Vagina (tissue), 2 donors: ENCODE results near the gene TGM6.

ENCODE experiments used
- POLR2A ChIP-seq, 2 donors: fragments of 450-650 bp; IDR thresholded peaks; one replicate each; pipeline ENCODE4 v1.6.1; 2017; ENCODE audit warnings: antibody characterized with exemption in 2 of 2, mild to moderate bottlenecking in 2 of 2, moderate library complexity in 2 of 2
- TF ChIP-seq, protein P1 (sequence below), 3 experiments: fragments of 450-650 bp in 2 of 3; fragments of 200-600 bp in 1 of 3; sonication (generic) in 1 of 3; IDR thresholded peaks; one replicate each; pipeline ENCODE4 v1.5.1; 2017 to 2019; ENCODE audit warnings: antibody characterized with exemption in 3 of 3, mild to moderate bottlenecking in 2 of 3, moderate library complexity in 2 of 3

DNA sequence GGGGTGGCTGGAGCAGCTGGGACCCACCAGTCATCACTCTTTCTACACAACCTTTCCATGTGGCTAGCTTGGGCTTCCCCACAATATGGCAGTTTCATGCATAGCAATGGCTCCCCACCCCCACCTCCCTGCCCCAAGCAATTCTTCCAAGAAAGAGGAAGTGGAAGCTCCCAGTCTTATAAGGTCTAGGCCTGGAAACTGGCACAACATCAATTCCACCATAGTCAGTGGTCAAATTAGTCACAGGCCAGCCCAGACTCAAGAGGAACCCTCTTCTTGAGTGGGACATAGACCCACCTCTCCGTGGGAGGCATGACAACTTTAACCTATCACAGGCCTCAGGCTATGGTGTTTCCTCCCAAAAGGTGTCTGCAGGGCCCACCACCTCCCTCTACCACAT, 17.7 kb downstream of the TGM6 start:
- no peak for TF ChIP-seq POLR2A (IDR thresholded peaks at IDR 0.05)
- TF ChIP-seq, protein P1, sequence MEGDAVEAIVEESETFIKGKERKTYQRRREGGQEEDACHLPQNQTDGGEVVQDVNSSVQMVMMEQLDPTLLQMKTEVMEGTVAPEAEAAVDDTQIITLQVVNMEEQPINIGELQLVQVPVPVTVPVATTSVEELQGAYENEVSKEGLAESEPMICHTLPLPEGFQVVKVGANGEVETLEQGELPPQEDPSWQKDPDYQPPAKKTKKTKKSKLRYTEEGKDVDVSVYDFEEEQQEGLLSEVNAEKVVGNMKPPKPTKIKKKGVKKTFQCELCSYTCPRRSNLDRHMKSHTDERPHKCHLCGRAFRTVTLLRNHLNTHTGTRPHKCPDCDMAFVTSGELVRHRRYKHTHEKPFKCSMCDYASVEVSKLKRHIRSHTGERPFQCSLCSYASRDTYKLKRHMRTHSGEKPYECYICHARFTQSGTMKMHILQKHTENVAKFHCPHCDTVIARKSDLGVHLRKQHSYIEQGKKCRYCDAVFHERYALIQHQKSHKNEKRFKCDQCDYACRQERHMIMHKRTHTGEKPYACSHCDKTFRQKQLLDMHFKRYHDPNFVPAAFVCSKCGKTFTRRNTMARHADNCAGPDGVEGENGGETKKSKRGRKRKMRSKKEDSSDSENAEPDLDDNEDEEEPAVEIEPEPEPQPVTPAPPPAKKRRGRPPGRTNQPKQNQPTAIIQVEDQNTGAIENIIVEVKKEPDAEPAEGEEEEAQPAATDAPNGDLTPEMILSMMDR (IDR thresholded peaks at IDR 0.05): no peak
